ENCODE data around the gene HIGD1A. TPM values are rescaled to one million over a fixed set of nuclear protein-coding genes. Genes with fewer than 3 reads are reported as not detected.
A peak's percentile ranks its signal among the peaks of the same experiment; 100 is the strongest.

The HIGD1A gene
- total RNA-seq, 1 experiment from 2014 or later = 77.6 TPM

- Mint-ChIP-seq H3K36me3 (ENCODE audit: insufficient read depth in 1 of 3, low read depth in 3 of 3) (peaks cover 4 to 8% (median 5%) of the 10 kb centered on the region in 3 experiments; a peak in 6 of 7 replicates), H3K27ac (no peak overlapping the region), H3K9me3 (no peaks in the 10 kb centered on the region), H3K4me3 (peak overlapping the region; percentile 17 to 29; a peak in 1 of 5 replicates), H3K4me1 (peaks cover 39 to 42% of the 10 kb centered on the region in 2 experiments), H3K27me3 (ENCODE audit: low read depth) (peaks cover 19% of the 10 kb centered on the region)
- Histone ChIP-seq H3K4me2 (ENCODE audit: insufficient read depth, insufficient read length, low read length) (no peak overlapping the region), H4K5ac (ENCODE audit: insufficient read length, low read depth, low read length) (no peak overlapping the region), H3K27me3 (ENCODE audit: insufficient read depth, low read length) (peaks cover 4% of the 10 kb centered on the region; the same call in 1 of the 2 replicates), H2BK15ac (ENCODE audit: low read depth, low read length) (no peak overlapping the region), H4K20me1 (ENCODE audit: control insufficient read depth, insufficient read depth, insufficient read length) (no peaks in the 10 kb centered on the region), H3K14ac (ENCODE audit: insufficient read depth, low read length) (no peak overlapping the region), H3K79me2 (ENCODE audit: insufficient read depth, low read length) (peaks cover 14% of the 10 kb centered on the region; the same call in 1 of the 2 replicates), H2AK5ac (ENCODE audit: insufficient read length, low read length) (no peak overlapping the region), H3K56ac (ENCODE audit: insufficient read length, low read depth, low read length) (no peak overlapping the region), H4K91ac (ENCODE audit: insufficient read length, low read depth, low read length) (no peak overlapping the region), H2AFZ (ENCODE audit: low read length) (no peak overlapping the region), H4K8ac (replicated peaks; ENCODE audit: insufficient read length, low read depth, low read length) (no peak overlapping the region), H2BK12ac (ENCODE audit: insufficient read length, low read depth, low read length) (no peak overlapping the region), H3T11ph (ENCODE audit: low read length) (no peak overlapping the region), H3K23ac (ENCODE audit: insufficient read length, low read depth, low read length) (no peak overlapping the region), H3K27ac (ENCODE audit: insufficient read length, low read depth, low read length) (no peak overlapping the region), H3K9ac (ENCODE audit: extremely low read depth, insufficient read length, low read length) (no peak overlapping the region), H3K79me1 (ENCODE audit: insufficient read depth, low read depth, low read length, poor library complexity, severe bottlenecking) (peaks cover 2% of the 10 kb centered on the region), H3K4me1 (ENCODE audit: insufficient read depth, low read length) (peaks cover 2% of the 10 kb centered on the region), H2BK120ac (ENCODE audit: low read depth, low read length, poor library complexity, severe bottlenecking) (no peak overlapping the region), H3K9me3 (ENCODE audit: control insufficient read depth, low read depth, low read length) (no peaks in the 10 kb centered on the region), H2BK5ac (ENCODE audit: insufficient read length, low read length) (no peak overlapping the region), H3K4ac (ENCODE audit: low read depth, low read length) (no peak overlapping the region), H2BK20ac (ENCODE audit: low read depth, low read length, poor library complexity, severe bottlenecking) (no peak overlapping the region), H3K23me2 (ENCODE audit: insufficient read length, low read depth, low read length, poor library complexity, severe bottlenecking) (peaks cover 10% of the 10 kb centered on the region), H3K18ac (ENCODE audit: insufficient read length, low read depth, low read length) (no peak overlapping the region)
- TF ChIP-seq, protein P1, sequence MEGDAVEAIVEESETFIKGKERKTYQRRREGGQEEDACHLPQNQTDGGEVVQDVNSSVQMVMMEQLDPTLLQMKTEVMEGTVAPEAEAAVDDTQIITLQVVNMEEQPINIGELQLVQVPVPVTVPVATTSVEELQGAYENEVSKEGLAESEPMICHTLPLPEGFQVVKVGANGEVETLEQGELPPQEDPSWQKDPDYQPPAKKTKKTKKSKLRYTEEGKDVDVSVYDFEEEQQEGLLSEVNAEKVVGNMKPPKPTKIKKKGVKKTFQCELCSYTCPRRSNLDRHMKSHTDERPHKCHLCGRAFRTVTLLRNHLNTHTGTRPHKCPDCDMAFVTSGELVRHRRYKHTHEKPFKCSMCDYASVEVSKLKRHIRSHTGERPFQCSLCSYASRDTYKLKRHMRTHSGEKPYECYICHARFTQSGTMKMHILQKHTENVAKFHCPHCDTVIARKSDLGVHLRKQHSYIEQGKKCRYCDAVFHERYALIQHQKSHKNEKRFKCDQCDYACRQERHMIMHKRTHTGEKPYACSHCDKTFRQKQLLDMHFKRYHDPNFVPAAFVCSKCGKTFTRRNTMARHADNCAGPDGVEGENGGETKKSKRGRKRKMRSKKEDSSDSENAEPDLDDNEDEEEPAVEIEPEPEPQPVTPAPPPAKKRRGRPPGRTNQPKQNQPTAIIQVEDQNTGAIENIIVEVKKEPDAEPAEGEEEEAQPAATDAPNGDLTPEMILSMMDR (conservative IDR thresholded peaks at IDR 0.05) = no peak
- DNase-seq = no peak
- WGBS (ENCODE audit: extremely low coverage, insufficient read length, low lambda C conversion rate) = no CpG with 5 or more reads among the region's 4 CpGs
Measured at GRCh38 chr3:42801784-42802183, 2.5 kb downstream of the HIGD1A start.
